DMS153 treated with DMSO at 0.1 percent for 48 hours (cell line): ENCODE measurements around the gene SOX4.

Source experiments
- DNase-seq: peaks from one replicate; lab custom pipeline; 2025; ENCODE audit not compliant: unreplicated experiment; lab: John Stamatoyannopoulos, UW

The SOX4 gene

DNA sequence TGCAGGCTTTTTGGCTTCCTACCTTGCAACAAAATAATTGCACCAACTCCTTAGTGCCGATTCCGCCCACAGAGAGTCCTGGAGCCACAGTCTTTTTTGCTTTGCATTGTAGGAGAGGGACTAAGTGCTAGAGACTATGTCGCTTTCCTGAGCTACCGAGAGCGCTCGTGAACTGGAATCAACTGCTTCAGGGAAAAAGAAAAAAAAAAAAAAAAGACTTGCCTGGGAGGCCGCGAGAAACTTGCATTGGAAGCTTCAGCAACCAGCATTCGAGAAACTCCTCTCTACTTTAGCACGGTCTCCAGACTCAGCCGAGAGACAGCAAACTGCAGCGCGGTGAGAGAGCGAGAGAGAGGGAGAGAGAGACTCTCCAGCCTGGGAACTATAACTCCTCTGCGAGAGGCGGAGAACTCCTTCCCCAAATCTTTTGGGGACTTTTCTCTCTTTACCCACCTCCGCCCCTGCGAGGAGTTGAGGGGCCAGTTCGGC, 420 bp downstream of the SOX4 start:
- DNase-seq = no peak

DNA sequence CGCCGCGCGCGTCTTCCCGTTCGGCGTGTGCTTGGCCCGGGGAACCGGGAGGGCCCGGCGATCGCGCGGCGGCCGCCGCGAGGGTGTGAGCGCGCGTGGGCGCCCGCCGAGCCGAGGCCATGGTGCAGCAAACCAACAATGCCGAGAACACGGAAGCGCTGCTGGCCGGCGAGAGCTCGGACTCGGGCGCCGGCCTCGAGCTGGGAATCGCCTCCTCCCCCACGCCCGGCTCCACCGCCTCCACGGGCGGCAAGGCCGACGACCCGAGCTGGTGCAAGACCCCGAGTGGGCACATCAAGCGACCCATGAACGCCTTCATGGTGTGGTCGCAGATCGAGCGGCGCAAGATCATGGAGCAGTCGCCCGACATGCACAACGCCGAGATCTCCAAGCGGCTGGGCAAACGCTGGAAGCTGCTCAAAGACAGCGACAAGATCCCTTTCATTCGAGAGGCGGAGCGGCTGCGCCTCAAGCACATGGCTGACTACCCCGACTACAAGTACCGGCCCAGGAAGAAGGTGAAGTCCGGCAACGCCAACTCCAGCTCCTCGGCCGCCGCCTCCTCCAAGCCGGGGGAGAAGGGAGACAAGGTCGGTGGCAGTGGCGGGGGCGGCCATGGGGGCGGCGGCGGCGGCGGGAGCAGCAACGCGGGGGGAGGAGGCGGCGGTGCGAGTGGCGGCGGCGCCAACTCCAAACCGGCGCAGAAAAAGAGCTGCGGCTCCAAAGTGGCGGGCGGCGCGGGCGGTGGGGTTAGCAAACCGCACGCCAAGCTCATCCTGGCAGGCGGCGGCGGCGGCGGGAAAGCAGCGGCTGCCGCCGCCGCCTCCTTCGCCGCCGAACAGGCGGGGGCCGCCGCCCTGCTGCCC, 1.1 kb downstream of the SOX4 start:
- no peak for DNase-seq

DNA sequence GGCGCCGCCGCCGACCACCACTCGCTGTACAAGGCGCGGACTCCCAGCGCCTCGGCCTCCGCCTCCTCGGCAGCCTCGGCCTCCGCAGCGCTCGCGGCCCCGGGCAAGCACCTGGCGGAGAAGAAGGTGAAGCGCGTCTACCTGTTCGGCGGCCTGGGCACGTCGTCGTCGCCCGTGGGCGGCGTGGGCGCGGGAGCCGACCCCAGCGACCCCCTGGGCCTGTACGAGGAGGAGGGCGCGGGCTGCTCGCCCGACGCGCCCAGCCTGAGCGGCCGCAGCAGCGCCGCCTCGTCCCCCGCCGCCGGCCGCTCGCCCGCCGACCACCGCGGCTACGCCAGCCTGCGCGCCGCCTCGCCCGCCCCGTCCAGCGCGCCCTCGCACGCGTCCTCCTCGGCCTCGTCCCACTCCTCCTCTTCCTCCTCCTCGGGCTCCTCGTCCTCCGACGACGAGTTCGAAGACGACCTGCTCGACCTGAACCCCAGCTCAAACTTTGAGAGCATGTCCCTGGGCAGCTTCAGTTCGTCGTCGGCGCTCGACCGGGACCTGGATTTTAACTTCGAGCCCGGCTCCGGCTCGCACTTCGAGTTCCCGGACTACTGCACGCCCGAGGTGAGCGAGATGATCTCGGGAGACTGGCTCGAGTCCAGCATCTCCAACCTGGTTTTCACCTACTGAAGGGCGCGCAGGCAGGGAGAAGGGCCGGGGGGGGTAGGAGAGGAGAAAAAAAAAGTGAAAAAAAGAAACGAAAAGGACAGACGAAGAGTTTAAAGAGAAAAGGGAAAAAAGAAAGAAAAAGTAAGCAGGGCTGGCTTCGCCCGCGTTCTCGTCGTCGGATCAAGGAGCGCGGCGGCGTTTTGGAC, 2.0 kb downstream of the SOX4 start:
- no peak for DNase-seq

DNA sequence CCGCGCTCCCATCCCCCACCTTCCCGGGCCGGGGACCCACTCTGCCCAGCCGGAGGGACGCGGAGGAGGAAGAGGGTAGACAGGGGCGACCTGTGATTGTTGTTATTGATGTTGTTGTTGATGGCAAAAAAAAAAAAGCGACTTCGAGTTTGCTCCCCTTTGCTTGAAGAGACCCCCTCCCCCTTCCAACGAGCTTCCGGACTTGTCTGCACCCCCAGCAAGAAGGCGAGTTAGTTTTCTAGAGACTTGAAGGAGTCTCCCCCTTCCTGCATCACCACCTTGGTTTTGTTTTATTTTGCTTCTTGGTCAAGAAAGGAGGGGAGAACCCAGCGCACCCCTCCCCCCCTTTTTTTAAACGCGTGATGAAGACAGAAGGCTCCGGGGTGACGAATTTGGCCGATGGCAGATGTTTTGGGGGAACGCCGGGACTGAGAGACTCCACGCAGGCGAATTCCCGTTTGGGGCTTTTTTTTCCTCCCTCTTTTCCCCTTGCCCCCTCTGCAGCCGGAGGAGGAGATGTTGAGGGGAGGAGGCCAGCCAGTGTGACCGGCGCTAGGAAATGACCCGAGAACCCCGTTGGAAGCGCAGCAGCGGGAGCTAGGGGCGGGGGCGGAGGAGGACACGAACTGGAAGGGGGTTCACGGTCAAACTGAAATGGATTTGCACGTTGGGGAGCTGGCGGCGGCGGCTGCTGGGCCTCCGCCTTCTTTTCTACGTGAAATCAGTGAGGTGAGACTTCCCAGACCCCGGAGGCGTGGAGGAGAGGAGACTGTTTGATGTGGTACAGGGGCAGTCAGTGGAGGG, 2.8 kb downstream of the SOX4 start:
- no peak for DNase-seq

DNA sequence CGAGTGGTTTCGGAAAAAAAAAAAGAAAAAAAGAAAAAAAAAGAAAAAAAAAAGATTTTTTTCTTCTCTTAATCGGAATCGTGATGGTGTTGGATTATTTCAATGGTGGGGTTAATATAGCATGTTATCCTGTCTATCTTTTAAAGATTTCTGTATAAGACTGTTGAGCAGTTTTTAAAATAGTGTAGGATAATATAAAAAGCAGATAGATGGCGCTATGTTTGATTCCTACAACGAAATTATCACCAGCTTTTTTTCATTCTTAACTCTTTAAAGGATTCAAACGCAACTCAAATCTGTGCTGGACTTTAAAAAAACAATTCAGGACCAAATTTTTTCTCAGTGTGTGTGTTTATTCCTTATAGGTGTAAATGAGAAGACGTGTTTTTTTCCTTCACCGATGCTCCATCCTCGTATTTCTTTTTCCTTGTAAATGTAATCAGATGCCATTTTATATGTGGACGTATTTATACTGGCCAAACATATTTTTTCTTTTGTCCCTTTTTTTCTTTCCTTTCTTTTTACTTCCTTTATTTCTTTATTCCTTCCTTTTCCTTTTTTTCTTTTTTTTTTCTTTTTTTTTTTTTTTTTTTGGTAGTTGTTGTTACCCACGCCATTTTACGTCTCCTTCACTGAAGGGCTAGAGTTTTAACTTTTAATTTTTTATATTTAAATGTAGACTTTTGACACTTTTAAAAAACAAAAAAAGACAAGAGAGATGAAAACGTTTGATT, 3.6 kb downstream of the SOX4 start:
- DNase-seq = peak; percentile 67

DNA sequence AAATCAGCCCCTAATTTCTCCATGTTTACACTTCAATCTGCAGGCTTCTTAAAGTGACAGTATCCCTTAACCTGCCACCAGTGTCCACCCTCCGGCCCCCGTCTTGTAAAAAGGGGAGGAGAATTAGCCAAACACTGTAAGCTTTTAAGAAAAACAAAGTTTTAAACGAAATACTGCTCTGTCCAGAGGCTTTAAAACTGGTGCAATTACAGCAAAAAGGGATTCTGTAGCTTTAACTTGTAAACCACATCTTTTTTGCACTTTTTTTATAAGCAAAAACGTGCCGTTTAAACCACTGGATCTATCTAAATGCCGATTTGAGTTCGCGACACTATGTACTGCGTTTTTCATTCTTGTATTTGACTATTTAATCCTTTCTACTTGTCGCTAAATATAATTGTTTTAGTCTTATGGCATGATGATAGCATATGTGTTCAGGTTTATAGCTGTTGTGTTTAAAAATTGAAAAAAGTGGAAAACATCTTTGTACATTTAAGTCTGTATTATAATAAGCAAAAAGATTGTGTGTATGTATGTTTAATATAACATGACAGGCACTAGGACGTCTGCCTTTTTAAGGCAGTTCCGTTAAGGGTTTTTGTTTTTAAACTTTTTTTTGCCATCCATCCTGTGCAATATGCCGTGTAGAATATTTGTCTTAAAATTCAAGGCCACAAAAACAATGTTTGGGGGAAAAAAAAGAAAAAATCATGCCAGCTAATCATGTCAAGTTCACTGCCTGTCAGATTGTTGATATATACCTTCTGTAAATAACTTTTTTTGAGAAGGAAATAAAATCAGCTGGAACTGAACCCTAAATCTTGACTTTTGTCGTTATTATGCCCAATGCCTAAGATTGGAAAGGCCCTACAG, 4.5 kb downstream of the SOX4 start:
- DNase-seq = no peak

DNA sequence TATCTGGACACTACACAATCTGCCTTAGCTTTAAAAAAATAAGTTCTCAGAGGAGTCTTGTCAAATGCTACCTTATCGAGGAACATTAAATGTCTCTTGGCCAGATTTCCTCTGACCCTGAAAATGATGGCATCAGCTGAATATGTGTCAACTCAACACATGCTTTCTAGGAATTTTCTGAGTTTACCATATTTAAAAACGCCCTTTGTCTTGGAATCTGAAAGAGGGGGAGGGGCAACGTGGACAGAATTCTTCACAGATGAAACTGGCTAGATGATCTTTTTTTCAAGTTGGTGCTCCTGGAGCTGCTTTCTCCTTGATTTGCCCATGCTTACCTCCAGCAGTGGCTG, 5.1 kb downstream of the SOX4 start:
- DNase-seq = no peak

DNA sequence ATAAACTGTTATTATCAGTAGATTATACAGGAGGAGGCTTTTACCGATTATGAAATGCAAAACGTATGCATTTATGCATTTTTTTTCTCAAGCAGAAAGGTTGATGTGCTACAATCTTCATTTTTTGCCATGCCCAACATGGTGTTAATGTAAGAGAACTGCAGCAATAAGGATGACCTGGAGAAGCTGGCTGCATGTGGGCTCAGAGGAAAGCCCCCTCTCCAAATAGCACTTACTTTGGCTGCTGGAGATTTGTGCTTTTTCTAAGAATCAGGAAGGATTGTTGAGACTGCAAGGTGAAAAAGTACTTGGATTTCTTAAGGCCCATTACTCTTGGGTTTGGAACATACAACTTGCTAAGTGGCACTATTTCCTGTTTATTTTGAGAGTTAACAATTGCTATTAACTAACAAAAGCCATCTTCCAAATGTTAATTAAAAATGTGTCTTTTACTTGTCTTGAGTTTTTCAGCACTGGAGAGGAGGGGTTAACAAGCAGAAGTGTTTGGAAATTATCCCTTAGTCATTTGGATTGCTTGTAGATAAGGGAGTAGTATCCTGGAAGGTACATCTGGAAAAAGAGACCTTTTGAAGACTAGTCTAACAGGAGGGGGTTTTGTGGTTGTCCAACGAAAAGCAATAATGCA, 5.6 kb downstream of the SOX4 start:
- DNase-seq = no peak

DNA sequence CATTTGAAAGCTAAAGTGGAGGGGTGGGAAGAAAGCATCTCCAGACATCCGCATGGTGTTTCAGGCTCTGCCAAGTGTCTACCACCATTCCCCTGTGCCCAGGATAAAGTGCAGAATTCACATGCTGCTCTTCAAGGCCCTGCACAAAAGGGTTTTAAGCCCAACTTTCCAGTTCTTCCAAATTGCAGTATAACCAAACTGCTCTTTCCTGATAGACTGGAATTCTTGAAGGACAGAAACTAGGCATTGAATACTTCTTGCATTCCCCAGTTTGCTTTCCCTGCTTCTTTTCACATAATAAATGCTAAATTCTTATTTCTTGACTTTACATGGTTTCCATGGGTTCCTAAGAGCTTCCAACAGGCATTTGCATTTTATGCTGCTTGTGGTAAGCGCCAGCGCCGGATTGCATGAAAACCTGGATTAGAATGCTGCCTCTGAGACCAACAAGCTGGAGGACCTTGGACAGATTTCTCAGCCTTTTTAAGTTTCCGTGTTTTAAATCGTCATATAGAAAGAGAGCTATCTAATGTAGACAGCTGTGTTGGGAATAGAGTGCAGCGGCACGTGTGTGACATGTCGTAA, 7.9 kb downstream of the SOX4 start:
- no peak for DNase-seq

DNA sequence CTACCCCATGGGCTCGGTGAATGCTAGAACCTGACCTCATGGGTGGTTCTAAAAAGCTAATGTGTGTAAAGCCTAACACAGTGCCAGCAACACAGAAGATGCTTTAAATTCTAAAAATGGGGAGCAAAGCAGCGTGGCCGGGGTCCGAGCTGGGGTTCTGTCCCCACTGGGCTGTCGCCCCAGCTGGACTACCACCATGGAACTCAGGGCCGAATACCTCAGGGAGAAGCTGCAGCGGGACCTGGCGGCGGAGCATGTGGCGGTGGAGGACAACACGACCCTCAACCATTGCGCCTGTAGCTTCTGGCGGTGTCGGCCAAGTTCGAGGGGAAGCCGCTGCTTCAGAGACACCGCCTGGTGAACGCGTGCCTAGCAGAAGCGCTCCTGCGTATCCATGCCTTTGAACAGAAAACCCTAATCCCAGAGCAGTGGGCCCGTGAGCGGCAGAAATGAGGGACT, 8.4 kb downstream of the SOX4 start:
- no peak for DNase-seq

DNA sequence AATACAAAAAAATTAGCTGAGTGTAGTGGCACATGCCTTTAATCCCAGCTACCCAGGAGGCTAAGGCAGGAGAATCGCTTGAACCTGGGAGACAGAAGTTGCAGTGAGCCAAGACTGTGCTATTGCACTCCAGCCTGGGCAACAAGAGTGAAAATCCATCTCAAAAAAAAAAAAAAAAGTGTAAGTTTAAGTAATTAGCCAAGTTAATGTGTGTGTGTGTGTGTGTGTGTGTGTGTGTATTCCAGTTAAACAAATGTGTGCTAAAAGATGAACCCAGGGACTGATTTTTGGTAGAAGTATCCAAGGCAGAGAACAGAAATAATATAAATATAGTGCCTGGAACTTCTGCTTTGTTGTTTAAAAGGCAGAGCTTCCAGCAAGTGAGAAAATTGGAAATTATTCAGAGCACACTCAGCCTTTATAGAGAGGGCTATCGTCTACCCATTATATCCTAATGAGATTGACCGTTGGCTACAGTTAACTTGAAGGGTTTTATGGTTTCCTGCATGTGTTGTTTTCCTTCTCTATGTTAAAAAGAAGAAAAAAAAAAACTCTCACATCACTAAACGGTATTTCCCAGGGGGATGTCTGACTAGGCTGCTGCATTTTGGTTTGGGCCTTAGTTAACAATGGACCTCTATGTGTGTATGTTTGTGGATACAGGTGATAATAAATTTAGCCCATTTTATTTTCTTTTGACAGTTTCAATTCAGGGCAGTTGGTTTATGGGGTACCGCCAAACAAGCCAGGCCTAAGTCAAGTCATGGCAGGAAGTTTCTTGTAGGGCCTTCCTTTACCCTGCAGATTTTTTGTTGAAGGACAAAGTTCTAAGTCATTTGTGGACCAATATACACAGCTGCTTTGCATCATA, 9.8 kb downstream of the SOX4 start:
- DNase-seq = peak; percentile 77

DNA sequence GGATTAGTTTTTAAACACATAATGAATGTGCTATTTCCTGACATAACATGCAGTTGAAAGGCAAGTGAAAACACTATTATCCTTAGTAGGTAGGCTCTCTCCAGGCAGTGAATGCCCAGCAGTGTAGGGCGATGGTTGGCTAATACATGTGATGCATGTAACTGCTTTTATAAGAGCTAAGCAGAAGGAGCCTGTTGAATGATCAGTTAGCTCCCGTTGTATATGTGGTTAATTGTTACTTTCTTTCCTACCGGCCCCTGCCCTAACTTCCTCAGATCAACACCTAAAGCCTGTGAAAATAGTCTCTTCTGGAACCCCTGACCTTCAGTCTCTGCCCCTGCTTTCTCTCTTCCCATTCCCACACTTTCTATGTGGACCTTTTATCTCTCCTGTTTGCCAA, 10.5 kb downstream of the SOX4 start:
- DNase-seq = no peak

DNA sequence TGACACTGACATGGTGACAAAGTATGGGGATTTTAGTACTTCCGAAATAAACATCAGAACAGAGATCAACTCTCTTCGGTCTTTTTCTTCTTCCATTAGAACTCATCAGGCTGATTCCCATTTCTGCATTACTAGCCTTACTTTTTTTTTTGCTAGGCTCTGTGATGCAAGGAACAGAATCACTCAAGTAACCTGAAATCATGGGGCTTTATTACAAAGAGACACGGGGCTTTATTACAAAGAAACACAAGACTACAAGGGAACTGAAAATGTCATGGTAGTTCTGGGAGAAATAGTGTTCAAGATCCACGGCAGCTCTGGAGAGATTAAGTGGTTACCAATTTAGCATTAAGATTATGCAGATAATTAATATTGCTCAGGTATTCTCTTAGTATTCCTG, 11.6 kb downstream of the SOX4 start:
- DNase-seq = no peak

DNA sequence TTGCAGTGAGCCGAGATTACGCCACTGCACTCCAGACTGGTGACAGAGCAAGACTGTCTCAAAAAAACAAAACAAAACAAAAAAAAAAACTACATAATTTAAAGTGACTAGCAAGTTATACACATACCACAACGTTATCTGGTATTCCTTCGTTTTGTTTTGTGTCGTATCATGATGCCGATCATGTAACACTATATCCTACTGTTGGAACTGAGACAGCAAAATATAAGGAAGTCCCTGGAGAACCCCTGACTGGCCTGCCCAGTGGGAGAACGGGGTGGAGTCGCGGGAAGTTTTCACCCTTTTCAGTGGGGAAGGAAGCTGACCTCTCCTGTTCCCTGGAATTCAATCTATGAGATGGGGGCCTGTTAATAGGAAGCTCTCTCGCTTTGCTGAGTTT, 15.1 kb downstream of the SOX4 start:
- no peak for DNase-seq

DNA sequence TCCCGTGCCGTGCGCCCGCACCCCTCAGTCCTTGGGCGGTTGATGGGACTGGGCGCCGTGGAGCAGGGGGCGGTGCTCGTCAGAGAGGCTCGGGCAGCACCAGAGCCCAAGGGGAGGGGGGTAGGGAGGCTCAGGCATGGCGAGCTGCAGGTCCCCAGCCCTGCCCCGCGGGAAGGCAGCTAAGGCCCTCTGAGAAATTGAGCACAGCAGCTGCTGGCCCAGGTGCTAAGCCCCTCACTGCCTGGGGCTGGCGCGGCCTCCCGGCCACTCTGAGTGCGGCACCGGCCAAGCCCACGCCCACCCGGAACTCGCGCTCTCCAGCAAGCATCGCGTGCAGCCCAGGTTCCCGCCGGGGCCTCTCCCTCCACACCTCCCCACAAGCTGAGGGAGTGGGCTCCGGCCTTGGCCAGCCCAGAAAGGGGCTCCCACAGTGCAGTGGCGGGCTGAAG, 16.4 kb downstream of the SOX4 start:
- DNase-seq = no peak

DNA sequence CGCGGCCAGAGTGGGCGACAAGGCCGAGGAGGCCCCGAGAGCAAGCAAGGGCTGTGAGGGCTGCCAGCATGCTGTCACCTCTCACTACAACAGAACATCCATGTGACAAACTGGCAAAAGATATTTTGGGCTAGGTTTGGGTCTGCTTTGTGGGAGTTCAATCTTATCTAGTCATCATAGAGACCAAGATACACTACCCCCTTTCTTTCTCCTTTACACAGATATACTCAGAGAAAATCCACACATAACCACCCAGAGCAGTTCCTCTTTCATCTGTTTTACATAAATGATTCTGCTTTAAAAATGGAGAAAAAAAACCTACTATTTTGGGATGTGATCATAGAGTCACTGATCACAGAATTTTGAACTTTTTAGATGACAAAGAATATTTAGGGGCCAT, 16.8 kb downstream of the SOX4 start:
- DNase-seq = no peak

DNA sequence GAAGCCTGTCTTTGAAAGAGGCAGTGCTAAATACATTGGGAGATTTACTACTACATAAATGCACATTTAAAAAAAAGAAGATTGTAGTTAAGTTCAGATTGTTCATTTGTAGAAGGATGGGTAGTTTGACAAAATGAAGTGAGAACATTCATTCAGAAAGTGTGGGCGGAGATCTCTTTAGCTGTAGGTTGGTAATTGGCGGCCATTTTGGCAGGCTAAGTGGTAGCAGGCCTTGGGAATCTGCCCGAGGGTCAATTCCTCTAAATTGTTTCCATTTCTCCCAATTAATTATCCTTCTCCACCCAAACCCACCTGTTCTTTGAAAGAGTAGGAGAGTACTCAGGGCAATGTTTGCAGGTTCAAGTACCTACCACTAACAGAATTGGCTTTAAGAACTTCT, 17.9 kb downstream of the SOX4 start:
- no peak for DNase-seq
